Liver (tissue), 9 donors: ENCODE measurements around the gene CADM2. TPM values are rescaled to one million over a fixed set of nuclear protein-coding genes. Genes with fewer than 3 reads are reported as not detected.

Experiments used
- DNase-seq: peaks from one replicate; pipeline ENCODE4 v3.0.0-alpha.2; 2017; ENCODE audit warnings: low spot score
- H3K27ac ChIP-seq, 2 donors: one replicate each; pipeline ENCODE4 v1.7.0; 2013; ENCODE audit warnings: inconsistent platforms in 2 of 2, low read length in 2 of 2, control low read depth in 1 of 2, low read depth in 1 of 2, mild to moderate bottlenecking in 1 of 2
- H3K27me3 ChIP-seq, 4 donors: one replicate each; pipeline versions ENCODE4 v1.6.1 to v1.7.0; 2013; ENCODE audit warnings: low read length in 3 of 4, inconsistent platforms in 1 of 4, mild to moderate bottlenecking in 1 of 4, moderate library complexity in 1 of 4; ENCODE audit not compliant: control insufficient read depth in 4 of 4, insufficient read depth in 4 of 4
- H3K36me3 ChIP-seq, 4 donors: one replicate each; pipeline versions ENCODE4 v1.6.1 to v1.7.0; 2013; ENCODE audit warnings: low read length in 3 of 4, mild to moderate bottlenecking in 3 of 4, low read depth in 1 of 4, moderate library complexity in 1 of 4; ENCODE audit not compliant: control insufficient read depth in 4 of 4, insufficient read depth in 3 of 4
- H3K4me1 ChIP-seq, 4 donors: one replicate each; pipeline versions ENCODE4 v1.6.1 to v1.7.0; 2013; ENCODE audit warnings: low read length in 3 of 4, mild to moderate bottlenecking in 3 of 4, moderate library complexity in 1 of 4; ENCODE audit not compliant: control insufficient read depth in 4 of 4, insufficient read depth in 4 of 4
- H3K4me3 ChIP-seq, 3 donors: one replicate each; pipeline versions ENCODE4 v1.6.1 to v1.7.0; 2013; ENCODE audit warnings: low read length in 3 of 3, control low read depth in 1 of 3, low read depth in 1 of 3, mild to moderate bottlenecking in 1 of 3
- H3K9ac ChIP-seq, 2 donors: one replicate each; pipeline ENCODE4 v1.7.0; 2013; ENCODE audit warnings: low read length in 2 of 2, mild to moderate bottlenecking in 2 of 2, moderate library complexity in 2 of 2, control low read depth in 1 of 2, low read depth in 1 of 2
- H3K9me3 ChIP-seq, 4 donors: one replicate each; pipeline versions ENCODE4 v1.6.1 to v1.7.0; 2013; ENCODE audit warnings: low read length in 3 of 4; ENCODE audit not compliant: control insufficient read depth in 4 of 4
- ATF3 ChIP-seq: IDR thresholded peaks from 2 replicates; pipeline ENCODE4 v1.6.1; 2016; ENCODE audit warnings: antibody characterized with exemption
- CTCF ChIP-seq: fragments of 150-350 bp; IDR thresholded peaks from 2 replicates; pipeline ENCODE4 v1.5.1; 2017; ENCODE audit warnings: improper control_type of control experiment, low read depth, low read length; ENCODE audit not compliant: missing input control
- EGR1 ChIP-seq, 2 donors: IDR thresholded peaks; 2 replicates each; pipeline ENCODE4 v1.6.1; 2016 to 2018; ENCODE audit warnings: antibody characterized with exemption in 2 of 2, low read depth in 2 of 2
- FOXA1 ChIP-seq: IDR thresholded peaks from 2 replicates; pipeline ENCODE4 v1.6.1; 2016; ENCODE audit warnings: antibody characterized with exemption
- FOXA2 ChIP-seq: IDR thresholded peaks from 2 replicates; pipeline ENCODE4 v1.6.1; 2016; ENCODE audit warnings: antibody characterized with exemption
- GABPA ChIP-seq, 2 donors: IDR thresholded peaks in 1 of 2; conservative IDR thresholded peaks in 1 of 2; 2 replicates each; pipeline ENCODE4 v1.6.1; 2016; ENCODE audit warnings: antibody characterized with exemption in 2 of 2, mild to moderate bottlenecking in 1 of 2, moderate library complexity in 1 of 2
- HNF4A ChIP-seq, 2 donors: conservative IDR thresholded peaks; 2 replicates each; pipeline ENCODE4 v1.6.1; 2016; ENCODE audit warnings: antibody characterized with exemption in 2 of 2, mild to moderate bottlenecking in 2 of 2
- HNF4G ChIP-seq: IDR thresholded peaks from 2 replicates; pipeline ENCODE4 v1.6.1; 2016; ENCODE audit warnings: antibody characterized with exemption
- JUND ChIP-seq, 2 donors: IDR thresholded peaks; 2 replicates each; pipeline ENCODE4 v1.6.1; 2016; ENCODE audit warnings: antibody characterized with exemption in 2 of 2
- MAX ChIP-seq: IDR thresholded peaks from 2 replicates; pipeline ENCODE4 v1.6.1; 2016; ENCODE audit warnings: antibody characterized with exemption
- NR2F2 ChIP-seq: IDR thresholded peaks from 2 replicates; pipeline ENCODE4 v1.6.1; 2016; ENCODE audit warnings: antibody characterized with exemption
- RAD21 ChIP-seq, 2 donors: IDR thresholded peaks; 2 replicates each; pipeline ENCODE4 v1.6.1; 2016; ENCODE audit warnings: antibody characterized with exemption in 2 of 2, mild to moderate bottlenecking in 2 of 2
- REST ChIP-seq: IDR thresholded peaks from 2 replicates; pipeline ENCODE4 v1.6.1; 2016; ENCODE audit warnings: antibody characterized with exemption, mild to moderate bottlenecking
- RXRA ChIP-seq, 2 donors: IDR thresholded peaks; 2 replicates each; pipeline ENCODE4 v1.6.1; 2017 to 2018; ENCODE audit warnings: antibody characterized with exemption in 2 of 2, mild to moderate bottlenecking in 1 of 2
- SP1 ChIP-seq: IDR thresholded peaks from 2 replicates; pipeline ENCODE4 v1.6.1; 2018; ENCODE audit warnings: antibody characterized with exemption, mild to moderate bottlenecking
- TAF1 ChIP-seq: conservative IDR thresholded peaks from 2 replicates; pipeline ENCODE4 v1.6.1; 2016; ENCODE audit warnings: antibody characterized with exemption, mild to moderate bottlenecking
- WGBS: extraction: QIAGEN DNeasy Blood & Tissue Kit; methylation state at CpG from one replicate; pipeline ENCODE4 v1.1.7; 2013; 5-methylcytosine and 5-hydroxymethylcytosine counted together
- polyA plus RNA-seq, 2 donors: library from polyadenylated mRNA; stranded (reverse) in 1 of 2; unstranded in 1 of 2; fragments of 200-250 nt in 1 of 2; fragments of >200 nt in 1 of 2; fragmentation: Nextera tagmentation in 1 of 2; extraction: Ambion mirVana in 1 of 2; gene quantifications; one replicate each; pipeline versions ENCODE4 v1.2.1 to v1.2.3, GENCODE V29; 2013 to 2015
- total RNA-seq, 2 donors: library from RNA; depleted of rRNA; stranded (reverse); fragments of >200 nt; gene quantifications; one replicate each; pipeline ENCODE4 v1.2.3, GENCODE V29; 2014
- donor health status: healthy.
- donor health status: healthy.
- donor health status: healthy.
- donor health status: healthy.
- donor health status: healthy.

The CADM2 gene
- total and polyA plus RNA-seq, 4 donors: 0.35 to 0.92 (median 0.51) TPM

- Histone ChIP-seq H3K4me1 (no peaks in the 10 kb centered on the region), H3K36me3 (no peaks in the 10 kb centered on the region), H3K9me3 (no peaks in the 10 kb centered on the region), H3K9ac (no peak overlapping the region), H3K27ac (no peak overlapping the region), H3K27me3 (no peaks in the 10 kb centered on the region), H3K4me3 (no peak overlapping the region)
- TF ChIP-seq TAF1 (no peak), CTCF (no peak), MAX (no peak), RAD21 (IDR thresholded peaks at IDR 0.05) (no peak), JUND (IDR thresholded peaks at IDR 0.05) (no peak), SP1 (no peak), RXRA (IDR thresholded peaks at IDR 0.05) (no peak), EGR1 (IDR thresholded peaks at IDR 0.05; ENCODE audit: low read depth in 2 of 2) (no peak), NR2F2 (no peak), HNF4G (no peak)
- DNase-seq: no peak
- WGBS: 66% methylated on average over 2 of the region's 2 CpGs
Measured at GRCh38 chr3:85075663-85076062, 116.9 kb downstream of the CADM2 start.

DNA sequence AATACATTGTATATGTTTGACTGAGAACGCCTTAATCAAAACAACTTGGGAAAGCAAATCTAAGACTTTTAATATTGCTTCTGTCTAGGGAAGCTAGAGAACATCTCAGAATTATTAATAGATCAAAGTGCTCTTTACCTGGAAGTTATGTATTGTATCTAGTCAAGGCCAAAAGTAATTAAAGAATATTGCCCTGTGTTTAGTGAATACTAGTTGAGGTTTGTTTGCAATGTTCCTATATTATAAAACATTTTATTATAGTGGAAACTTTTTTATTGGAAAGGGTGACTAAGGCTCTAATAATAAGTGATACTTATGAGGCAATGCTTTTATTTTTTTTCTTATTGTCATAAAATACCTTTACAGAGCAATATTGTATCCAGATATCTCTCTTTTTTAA lies 118.2 kb downstream of the CADM2 start:
- Histone ChIP-seq H3K9ac (no peak overlapping the region), H3K27ac (no peak overlapping the region), H3K27me3 (no peaks in the 10 kb centered on the region), H3K4me1 (no peaks in the 10 kb centered on the region), H3K36me3 (no peaks in the 10 kb centered on the region), H3K4me3 (no peak overlapping the region), H3K9me3 (no peaks in the 10 kb centered on the region)
- 94% methylated on average over 1 of the region's 1 CpG for WGBS
- TF ChIP-seq FOXA1: no peak
- TF ChIP-seq JUND (IDR thresholded peaks at IDR 0.05): no peak
- no peak for TF ChIP-seq NR2F2
- no peak for TF ChIP-seq SP1
- no peak for TF ChIP-seq REST
- no peak for TF ChIP-seq ATF3
- TF ChIP-seq GABPA (IDR thresholded peaks at IDR 0.05 in 1 of 2, conservative IDR thresholded peaks at IDR 0.05 in 1 of 2): no peak
- no peak for TF ChIP-seq RXRA (IDR thresholded peaks at IDR 0.05)
- no peak for TF ChIP-seq HNF4A (conservative IDR thresholded peaks at IDR 0.05)
- no peak for TF ChIP-seq RAD21 (IDR thresholded peaks at IDR 0.05)
- TF ChIP-seq MAX: no peak
- no peak for TF ChIP-seq FOXA2
- TF ChIP-seq HNF4G: no peak
- TF ChIP-seq CTCF: no peak
- TF ChIP-seq EGR1 (IDR thresholded peaks at IDR 0.05; ENCODE audit: low read depth in 2 of 2): no peak
- DNase-seq: no peak
